ENCODE data around the gene NPAS1. TPM values are rescaled to one million over a fixed set of nuclear protein-coding genes. Genes with fewer than 3 reads are reported as not detected.

Gene NPAS1
- total and polyA plus RNA-seq, 2 of the 13 experiments (the other 11 are each of a cell fraction or from before 2014, with no cell fraction given) = 0.35 to 2.9 TPM

GRCh38 chr19:46985542-46986415, 33.9 kb upstream of the NPAS1 start (continued):
- TF ChIP-seq ZNF691 (CRISPR knock-in tag; IDR thresholded peaks at IDR 0.05; ENCODE audit: borderline replicate concordance, low read depth) = 0 out of 2 replicates have a peak, but pooled peaks have one; percentile 62
- TF ChIP-seq ZNF616 (CRISPR knock-in tag; IDR thresholded peaks at IDR 0.05; ENCODE audit: low read depth) = no peak
- TF ChIP-seq THAP8 (CRISPR knock-in tag; IDR thresholded peaks at IDR 0.05; ENCODE audit: borderline replicate concordance) = no peak
- TF ChIP-seq ZNF331 (CRISPR knock-in tag; IDR thresholded peaks at IDR 0.05) = no peak
- no peak for TF ChIP-seq LBX2 (CRISPR knock-in tag; IDR thresholded peaks at IDR 0.05; ENCODE audit: borderline replicate concordance)
- no peak for TF ChIP-seq NAIF1 (CRISPR knock-in tag; IDR thresholded peaks at IDR 0.05; ENCODE audit: borderline replicate concordance)
- peak; percentile 63; the same call in 1 of the 2 replicates for TF ChIP-seq ZNF670 (CRISPR knock-in tag; IDR thresholded peaks at IDR 0.05; ENCODE audit: borderline replicate concordance)
- TF ChIP-seq KAT8 (CRISPR knock-in tag; IDR thresholded peaks at IDR 0.05) = no peak
- no peak for TF ChIP-seq ZNF782 (CRISPR knock-in tag; IDR thresholded peaks at IDR 0.05; ENCODE audit: borderline replicate concordance)
- TF ChIP-seq ZBTB37 (CRISPR knock-in tag; IDR thresholded peaks at IDR 0.05) = 0 out of 2 replicates have a peak, but pooled peaks have one; percentile 29
- no peak for TF ChIP-seq ZKSCAN5 (CRISPR knock-in tag; IDR thresholded peaks at IDR 0.05)
- TF ChIP-seq ZNF570 (CRISPR knock-in tag; IDR thresholded peaks at IDR 0.05; ENCODE audit: borderline replicate concordance) = no peak
- no peak for TF ChIP-seq PHB2 (IDR thresholded peaks at IDR 0.05; ENCODE audit: partially characterized antibody)
- no peak for TF ChIP-seq MYPOP (CRISPR knock-in tag; IDR thresholded peaks at IDR 0.05)
- TF ChIP-seq HDAC2 (CRISPR knock-in tag; IDR thresholded peaks at IDR 0.05) = 0 out of 2 replicates have a peak, but pooled peaks have one; percentile 25
- peak; percentile 58; the same call in 1 of the 2 replicates for TF ChIP-seq MAX (IDR thresholded peaks at IDR 0.05)
- TF ChIP-seq HOXA5 (CRISPR knock-in tag; IDR thresholded peaks at IDR 0.05) = no peak
- TF ChIP-seq ZNF792 (CRISPR knock-in tag; IDR thresholded peaks at IDR 0.05) = no peak
- TF ChIP-seq ZNF83 (CRISPR knock-in tag; IDR thresholded peaks at IDR 0.05; ENCODE audit: borderline replicate concordance) = no peak
- TF ChIP-seq BRF2 (CRISPR knock-in tag; IDR thresholded peaks at IDR 0.05) = no peak
- no peak for TF ChIP-seq ASH2L (IDR thresholded peaks at IDR 0.05; ENCODE audit: insufficient read length, low read depth, low read length)
